Stimulated activated CD4-positive, alpha-beta T cell treated with anti-CD3 and anti-CD28 coated beads, Interleukin-15, amount 100 ng/mL, for 48 hours (primary cell): ENCODE results near the gene EMX1.

Source experiments
- DNase-seq, 2 donors: peaks; one replicate each; pipeline ENCODE4 v3.0.0-alpha.2; 2020; ENCODE audit warnings: low read depth in 2 of 2

The EMX1 gene

GRCh38 chr2:72917138-72917876, at the start of gene EMX1:
Gene EMX1, plus strand, starts transcription at chr2:72917519. Its CDS starts 334 bp downstream, at chr2:72917853.
- DNase-seq, result peak in 1 of 2 donors; percentile 37

DNA sequence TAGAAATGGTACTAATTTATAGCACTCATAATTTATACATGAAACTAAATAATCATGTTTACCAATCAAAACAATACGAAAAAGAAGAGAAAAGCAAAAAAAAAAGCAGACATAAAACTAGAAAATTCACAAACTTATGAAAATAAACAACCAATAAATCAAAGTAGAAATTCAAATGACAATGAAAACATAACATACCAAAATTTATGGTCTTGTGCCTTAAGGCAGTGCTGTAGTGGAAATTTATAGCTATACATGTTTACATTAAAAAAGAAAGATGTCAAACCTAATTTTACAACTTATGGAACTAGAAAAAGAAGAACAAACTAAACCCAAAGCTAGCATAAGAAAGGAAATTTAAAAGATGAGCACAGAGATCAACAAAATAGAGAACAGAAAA, 46.3 kb upstream of the EMX1 start:
- DNase-seq, result no peak

- DNase-seq, result no peak
Measured at GRCh38 chr2:72871880-72872279, 45.4 kb upstream of the EMX1 start.

GRCh38 chr2:72883356-72883962, 33.9 kb upstream of the EMX1 start:
- DNase-seq, result peak in 1 of 2 donors; percentile 12

DNA sequence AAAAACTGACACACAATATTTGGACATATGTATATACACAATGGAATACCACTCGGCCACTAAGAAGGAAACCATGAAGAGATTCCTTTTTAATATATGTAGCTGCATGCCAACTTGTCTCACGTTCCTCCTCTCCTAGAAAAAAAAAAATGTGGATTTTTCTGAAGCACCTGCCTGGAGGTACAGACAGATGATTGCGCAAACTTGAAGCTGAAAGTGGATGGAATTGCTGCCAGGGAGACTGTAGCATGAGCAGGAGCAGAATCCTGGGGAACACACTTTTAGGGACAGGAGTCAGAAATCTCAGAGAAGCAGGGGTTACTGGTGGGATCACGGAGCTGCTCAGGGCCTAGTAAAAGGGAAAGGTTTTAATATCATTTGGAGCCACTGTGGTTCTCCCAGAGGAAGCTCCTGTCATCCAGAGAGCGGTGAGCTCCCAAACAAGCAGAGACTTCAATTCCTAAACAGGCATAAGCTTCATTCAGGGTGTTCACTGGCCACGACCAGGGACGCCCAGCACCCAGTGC, 30.8 kb upstream of the EMX1 start:
- DNase-seq, result no peak

- peak; percentile 33 to 64 for DNase-seq
Measured at GRCh38 chr2:72887032-72887739, 30.1 kb upstream of the EMX1 start, which contains the start of gene SPR. Gene SPR, plus strand, starts transcription at chr2:72887408. Its CDS starts 25 bp downstream, at chr2:72887433.

- DNase-seq, result peak in 1 of 2 donors; percentile 44
Measured at GRCh38 chr2:72887740-72888437, 29.4 kb upstream of the EMX1 start.

DNA sequence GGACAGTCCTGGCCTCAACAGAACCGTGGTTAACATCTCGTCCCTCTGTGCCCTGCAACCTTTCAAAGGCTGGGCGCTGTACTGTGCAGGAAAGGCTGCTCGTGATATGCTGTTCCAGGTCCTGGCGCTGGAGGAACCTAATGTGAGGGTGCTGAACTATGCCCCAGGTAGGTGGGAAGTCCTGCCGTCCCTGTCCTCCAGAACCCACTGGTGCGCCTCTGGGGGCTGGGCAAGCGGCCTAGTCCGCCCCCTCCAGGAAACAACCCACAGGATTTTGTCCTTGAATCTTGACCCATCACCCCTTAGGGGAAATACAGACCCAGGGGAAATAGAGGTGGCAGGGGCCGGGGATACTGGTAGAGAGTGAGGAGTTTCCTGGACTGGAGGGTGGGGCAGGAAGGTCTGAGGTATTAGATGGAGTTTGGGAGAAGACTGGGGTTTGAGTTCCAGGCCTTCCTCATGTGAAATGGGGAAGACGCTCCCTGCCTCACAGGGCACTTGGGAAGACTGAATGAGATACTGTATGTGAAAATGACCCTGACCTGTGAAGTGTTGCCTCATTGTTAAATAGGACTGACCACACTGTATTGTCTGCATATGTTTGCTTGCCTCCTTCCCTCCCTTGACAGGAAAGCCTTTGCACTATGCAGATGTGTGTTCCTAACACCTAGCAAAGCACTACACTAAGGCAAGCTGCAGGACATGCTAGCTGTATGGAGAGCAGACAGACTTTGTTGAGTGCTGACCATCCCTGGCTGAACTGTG, 28.7 kb upstream of the EMX1 start:
- DNase-seq, result no peak

GRCh38 chr2:72889991-72890390, 27.3 kb upstream of the EMX1 start:
- DNase-seq, result no peak

DNA sequence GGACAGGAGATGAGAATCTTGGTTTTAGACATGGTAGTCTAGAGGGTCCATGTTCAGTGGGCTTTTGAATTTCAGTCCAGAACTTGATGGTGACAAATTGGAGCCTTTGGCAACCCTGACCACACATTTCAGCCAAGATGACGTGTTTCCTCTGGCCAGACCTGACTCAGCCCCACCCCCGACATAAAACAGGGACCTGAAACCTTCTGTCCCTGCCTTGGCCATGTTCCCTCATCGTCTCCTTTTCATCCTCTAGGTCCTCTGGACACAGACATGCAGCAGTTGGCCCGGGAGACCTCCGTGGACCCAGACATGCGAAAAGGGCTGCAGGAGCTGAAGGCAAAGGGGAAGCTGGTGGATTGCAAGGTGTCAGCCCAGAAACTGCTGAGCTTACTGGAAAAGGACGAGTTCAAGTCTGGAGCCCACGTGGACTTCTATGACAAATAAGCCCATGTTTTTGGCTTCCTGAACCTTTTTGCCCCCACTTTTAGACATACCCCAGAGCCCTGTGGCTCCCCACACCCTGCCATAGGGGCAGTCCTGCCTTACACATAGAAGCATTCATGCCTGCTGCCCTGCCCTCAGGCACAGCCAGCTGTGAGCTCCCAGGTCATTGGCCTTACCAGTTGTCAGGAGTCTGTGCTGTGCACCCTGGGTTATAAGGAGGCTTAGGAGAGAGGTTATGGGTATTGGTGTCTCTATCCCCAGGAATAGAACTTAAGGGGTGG, 26.1 kb upstream of the EMX1 start:
- DNase-seq, result no peak

DNA sequence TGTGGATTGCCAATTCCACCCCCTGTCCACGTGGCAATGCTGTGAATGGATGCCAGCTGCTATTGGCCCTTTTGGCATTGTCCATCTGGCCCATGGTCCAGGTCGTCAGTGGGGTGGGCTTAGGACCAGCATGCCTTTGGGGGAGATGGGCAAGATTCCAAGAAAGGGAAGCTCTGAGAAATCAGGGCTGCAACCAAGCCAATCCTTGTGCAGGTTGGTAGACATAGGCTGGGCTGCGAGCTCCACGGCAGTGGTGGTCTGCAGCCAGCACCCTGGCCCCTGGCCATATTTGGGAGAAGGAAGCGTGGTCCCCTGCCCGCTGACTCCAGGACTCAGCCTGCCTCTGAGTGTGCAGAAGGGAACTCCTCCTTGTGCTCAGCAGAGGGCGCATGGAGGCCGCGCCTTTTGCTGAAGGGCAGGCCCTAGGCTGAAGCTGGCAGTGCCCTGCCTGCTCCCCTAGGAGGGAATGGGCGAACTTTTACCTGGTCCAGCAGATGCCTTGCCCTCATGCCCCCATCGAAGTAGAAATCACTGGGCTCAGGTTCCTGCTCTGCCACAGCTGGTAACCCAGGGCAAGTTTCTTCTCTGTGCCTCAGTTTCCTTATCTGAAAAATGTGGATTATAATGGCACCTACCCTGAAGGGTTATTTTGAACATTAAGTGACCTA, 24.7 kb upstream of the EMX1 start:
- DNase-seq, result peak; percentile 33 to 51

DNA sequence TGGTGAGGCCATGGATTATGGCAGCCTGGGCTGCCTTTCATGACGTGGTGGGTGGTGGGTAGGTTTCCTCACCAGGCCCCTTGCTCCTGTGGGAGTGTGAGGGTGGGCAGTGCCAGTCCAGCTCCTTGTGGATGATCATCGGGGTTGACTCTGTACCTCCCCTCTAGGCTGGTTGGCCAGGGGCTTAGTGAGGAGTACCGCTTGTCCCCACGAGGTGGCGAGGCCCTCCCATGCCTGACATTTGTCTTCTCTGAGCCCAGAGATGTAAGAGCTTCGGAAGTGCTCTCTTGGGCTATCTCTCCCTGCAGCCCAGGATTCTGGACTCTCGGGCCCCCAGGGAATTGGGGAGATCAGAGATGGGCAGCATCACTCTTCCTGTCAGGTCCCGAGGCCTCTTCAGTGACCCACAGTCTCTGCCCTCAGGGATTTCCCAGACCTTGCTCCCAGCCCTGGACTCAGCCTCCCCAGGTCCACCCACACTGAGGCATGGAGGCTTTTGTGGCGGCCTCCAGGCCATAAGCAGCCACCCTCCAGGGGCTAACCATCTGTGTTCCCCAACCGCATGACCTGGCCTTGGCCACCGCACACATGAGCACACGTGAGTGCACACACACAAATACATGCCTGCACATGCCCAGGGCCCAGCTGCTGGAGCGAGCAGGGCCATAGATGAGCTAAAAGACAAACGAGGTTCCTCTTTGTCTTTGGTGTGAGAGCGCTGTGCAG, 23.6 kb upstream of the EMX1 start:
- peak; percentile 24 to 28 for DNase-seq

GRCh38 chr2:72894514-72894913, 22.8 kb upstream of the EMX1 start:
- DNase-seq, result no peak

DNA sequence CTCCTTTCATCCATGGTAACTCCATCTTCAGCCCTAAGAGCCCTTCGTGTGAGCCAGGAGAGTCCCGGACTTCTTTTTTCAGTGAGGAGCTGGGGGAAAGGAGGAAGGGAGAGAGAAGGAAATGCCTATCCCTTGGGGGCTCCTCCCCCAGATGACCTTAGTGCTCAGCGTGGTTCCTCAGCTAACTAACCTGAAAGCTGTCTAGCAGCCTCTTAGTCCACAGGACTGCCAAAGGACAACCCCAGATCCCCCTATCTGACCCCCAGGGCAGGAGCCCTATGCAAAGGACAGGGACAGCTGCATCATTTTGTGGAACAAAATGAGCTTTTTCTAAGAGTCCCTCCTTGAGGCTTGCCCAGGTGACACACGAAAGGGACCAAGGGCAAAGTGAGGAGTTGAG, 22.2 kb upstream of the EMX1 start:
- no peak for DNase-seq

GRCh38 chr2:72895759-72896281, 21.5 kb upstream of the EMX1 start:
- no peak for DNase-seq

DNA sequence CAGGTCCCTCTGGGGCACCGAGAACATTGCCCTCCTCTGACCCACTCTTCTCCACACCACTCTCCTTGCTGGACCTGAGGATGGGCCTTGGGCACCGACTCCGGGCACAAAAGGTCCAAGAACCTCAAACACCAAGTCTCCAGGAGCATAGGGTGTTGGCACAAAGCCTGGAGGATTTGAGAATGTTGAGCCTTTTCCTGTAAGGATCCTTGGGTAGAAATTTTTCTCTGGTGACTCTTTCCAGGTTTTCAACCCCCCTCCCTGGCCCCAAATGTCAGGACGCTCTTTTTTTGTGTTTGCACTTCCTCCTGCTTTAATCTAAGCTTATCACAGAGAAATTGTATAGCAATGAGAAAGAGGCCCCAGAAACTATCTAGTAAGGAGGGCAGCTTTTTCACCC, 20.9 kb upstream of the EMX1 start:
- no peak for DNase-seq

DNA sequence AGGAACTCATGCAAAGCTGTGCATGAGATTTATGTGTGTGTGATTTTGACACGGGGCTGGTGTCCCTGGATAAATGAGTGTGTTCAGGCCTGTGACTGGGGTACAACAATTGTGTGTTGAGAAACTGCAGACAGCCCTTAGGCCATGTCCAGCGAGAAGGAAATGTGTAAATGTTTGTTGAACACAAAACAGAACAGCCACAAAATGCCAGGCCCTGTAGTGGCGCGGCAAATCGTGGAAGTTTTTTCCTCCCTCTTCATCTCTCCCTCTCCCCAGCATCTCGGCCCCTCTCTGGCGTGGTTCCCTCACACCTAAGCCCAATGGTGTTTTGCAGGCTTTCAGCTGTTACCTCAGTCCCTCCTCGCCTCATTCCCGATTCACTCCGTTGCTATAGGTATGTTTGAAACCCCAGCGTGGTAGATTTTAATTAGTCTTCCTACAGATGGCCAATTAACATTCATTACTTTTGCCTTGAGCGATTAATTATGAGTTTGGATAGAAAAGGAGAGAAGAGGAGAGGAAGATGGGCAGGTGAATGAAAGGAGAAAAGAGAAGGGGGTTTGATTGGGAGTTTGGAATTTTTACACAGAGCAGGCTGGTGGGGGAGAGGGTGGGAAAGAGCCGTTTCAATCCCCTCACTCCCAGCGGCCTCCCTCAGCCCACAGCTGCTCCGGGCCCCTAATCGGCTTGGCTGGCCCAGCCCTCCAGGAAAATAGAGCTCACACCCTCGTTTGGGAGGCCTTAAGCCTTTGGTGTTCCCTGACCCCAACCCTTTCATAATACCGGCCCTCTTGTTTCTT, 19.3 kb upstream of the EMX1 start:
- DNase-seq, result no peak

DNA sequence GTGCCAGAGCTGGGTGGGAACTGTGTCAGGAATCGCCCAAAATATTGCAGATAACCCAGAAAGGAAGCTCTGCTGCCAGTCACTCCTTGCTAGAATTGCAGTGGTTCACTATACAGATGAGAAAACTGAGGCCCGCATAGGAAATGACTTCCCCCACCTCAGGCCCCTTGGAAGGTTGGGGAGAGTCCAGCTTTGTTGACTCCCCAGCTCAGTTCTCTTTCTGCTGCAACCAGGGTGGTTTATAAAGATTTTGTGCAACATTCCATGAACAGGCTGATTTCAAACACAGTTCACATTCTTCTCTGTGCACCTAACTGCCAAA, 18.8 kb upstream of the EMX1 start:
- DNase-seq, result no peak
